H9 (cell line): ENCODE data around the gene ZDHHC23. TPM values are rescaled to one million over a fixed set of nuclear protein-coding genes. Genes with fewer than 3 reads are reported as not detected.

ENCODE experiments used
- DNase-seq: peaks from one replicate; pipeline ENCODE4 v3.0.0-alpha.2; 2017
- H2AFZ ChIP-seq: one replicate; pipeline ENCODE4 v1.6.1; 2013; ENCODE audit warnings: mild to moderate bottlenecking, low read length, control low read depth, moderate library complexity
- H2AK5ac ChIP-seq: 2 replicates; pipeline ENCODE4 v1.6.1; 2013; ENCODE audit warnings: low read length, control low read depth, mixed read lengths; ENCODE audit not compliant: insufficient read length
- H2BK120ac ChIP-seq: one replicate; pipeline ENCODE4 v1.6.1; 2013; ENCODE audit warnings: low read depth, mild to moderate bottlenecking, low read length, control low read depth, inconsistent platforms; ENCODE audit not compliant: poor library complexity, severe bottlenecking
- H2BK12ac ChIP-seq: 2 replicates; pipeline ENCODE4 v1.6.1; 2013; ENCODE audit warnings: low read length, control low read depth, mixed read lengths, low read depth; ENCODE audit not compliant: insufficient read length
- H2BK15ac ChIP-seq: 2 replicates; pipeline ENCODE4 v1.6.1; 2013; ENCODE audit warnings: low read depth, low read length, control low read depth
- H2BK20ac ChIP-seq: one replicate; pipeline ENCODE4 v1.6.1; 2013; ENCODE audit warnings: low read depth, mild to moderate bottlenecking, low read length, control low read depth, inconsistent platforms; ENCODE audit not compliant: poor library complexity, severe bottlenecking
- H2BK5ac ChIP-seq: 2 replicates; pipeline ENCODE4 v1.6.1; 2013; ENCODE audit warnings: low read length, control low read depth, mixed read lengths; ENCODE audit not compliant: insufficient read length
- H3K14ac ChIP-seq: 2 replicates; pipeline ENCODE4 v1.6.1; 2013; ENCODE audit warnings: low read length, control low read depth; ENCODE audit not compliant: insufficient read depth
- H3K18ac ChIP-seq: 2 replicates; pipeline ENCODE4 v1.6.1; 2013; ENCODE audit warnings: low read depth, mild to moderate bottlenecking, mixed read lengths, low read length, control low read depth; ENCODE audit not compliant: insufficient read length
- H3K23ac ChIP-seq: 2 replicates; pipeline ENCODE4 v1.6.1; 2013; ENCODE audit warnings: low read length, control low read depth, mixed read lengths, low read depth; ENCODE audit not compliant: insufficient read length
- H3K23me2 ChIP-seq: 2 replicates; pipeline ENCODE4 v1.6.1; 2013; ENCODE audit warnings: low read depth, mild to moderate bottlenecking, mixed read lengths, low read length, control low read depth; ENCODE audit not compliant: insufficient read length, poor library complexity, severe bottlenecking
- H3K27ac ChIP-seq: 2 replicates; pipeline ENCODE4 v1.5.1; 2013; ENCODE audit warnings: low read length, control low read depth, mixed read lengths, low read depth; ENCODE audit not compliant: insufficient read length
- H3K27me3 ChIP-seq: 2 replicates; pipeline ENCODE4 v1.6.1; 2013; ENCODE audit warnings: low read length, control low read depth, inconsistent platforms; ENCODE audit not compliant: insufficient read depth
- H3K4ac ChIP-seq: 2 replicates; pipeline ENCODE4 v1.6.1; 2013; ENCODE audit warnings: low read depth, mild to moderate bottlenecking, control low read depth, inconsistent platforms, low read length, moderate library complexity
- H3K4me1 ChIP-seq: 2 replicates; pipeline ENCODE4 v1.6.1; 2013; ENCODE audit warnings: low read length, control low read depth, inconsistent platforms; ENCODE audit not compliant: insufficient read depth
- H3K4me2 ChIP-seq: 2 replicates; pipeline ENCODE4 v1.6.1; 2013; ENCODE audit warnings: low read length, control low read depth, mixed read lengths; ENCODE audit not compliant: insufficient read length, insufficient read depth
- H3K56ac ChIP-seq: 2 replicates; pipeline ENCODE4 v1.6.1; 2013; ENCODE audit warnings: low read depth, mild to moderate bottlenecking, mixed read lengths, low read length, control low read depth; ENCODE audit not compliant: insufficient read length
- H3K79me1 ChIP-seq: 2 replicates; pipeline ENCODE4 v1.6.1; 2013; ENCODE audit warnings: low read depth, mild to moderate bottlenecking, moderate library complexity, low read length, control low read depth, inconsistent platforms; ENCODE audit not compliant: insufficient read depth, poor library complexity, severe bottlenecking
- H3K79me2 ChIP-seq: 2 replicates; pipeline ENCODE4 v1.6.1; 2013; ENCODE audit warnings: low read length, control low read depth, inconsistent platforms; ENCODE audit not compliant: insufficient read depth
- H3K9ac ChIP-seq: 2 replicates; pipeline ENCODE4 v1.6.1; 2013; ENCODE audit warnings: low read length, control low read depth, mixed read lengths; ENCODE audit not compliant: insufficient read length; ENCODE audit errors: extremely low read depth
- H3K9me3 ChIP-seq: one replicate; pipeline ENCODE4 v1.6.1; 2013; ENCODE audit warnings: low read depth, low read length, inconsistent platforms; ENCODE audit not compliant: control insufficient read depth
- H3T11ph ChIP-seq: one replicate; pipeline ENCODE4 v1.6.1; 2013; ENCODE audit warnings: mild to moderate bottlenecking, low read length, control low read depth, inconsistent platforms
- H4K20me1 ChIP-seq: one replicate; pipeline ENCODE4 v1.6.1; 2013; ENCODE audit not compliant: control insufficient read depth, insufficient read length, insufficient read depth
- H4K5ac ChIP-seq: 2 replicates; pipeline ENCODE4 v1.6.1; 2013; ENCODE audit warnings: low read depth, mild to moderate bottlenecking, mixed read lengths, low read length, control low read depth; ENCODE audit not compliant: insufficient read length
- H4K8ac ChIP-seq: replicated peaks from 2 replicates; pipeline ENCODE4 v1.6.1; 2013; ENCODE audit warnings: low read length, control low read depth, mixed read lengths, low read depth; ENCODE audit not compliant: insufficient read length
- H4K91ac ChIP-seq: 2 replicates; pipeline ENCODE4 v1.6.1; 2013; ENCODE audit warnings: low read depth, mild to moderate bottlenecking, moderate library complexity, mixed read lengths, low read length, control low read depth; ENCODE audit not compliant: insufficient read length
- H3K27ac Mint-ChIP-seq, 3 experiments: 2 replicates in 2 of 3; 3 replicates in 1 of 3; pipeline ENCODE4 v1.8.0; 2020 to 2021; ENCODE audit warnings: mixed read lengths in 3 of 3, mild to moderate bottlenecking in 1 of 3, moderate library complexity in 1 of 3
- H3K27me3 Mint-ChIP-seq: 2 replicates; pipeline ENCODE4 v1.8.0; 2021; ENCODE audit warnings: low read depth, mild to moderate bottlenecking, moderate library complexity, mixed read lengths
- H3K36me3 Mint-ChIP-seq, 3 experiments: 2 replicates in 2 of 3; 3 replicates in 1 of 3; pipeline ENCODE4 v1.8.0; 2020 to 2021; ENCODE audit warnings: low read depth in 3 of 3, mixed read lengths in 3 of 3; ENCODE audit not compliant: insufficient read depth in 1 of 3
- H3K4me1 Mint-ChIP-seq, 2 experiments: 2 replicates each; pipeline ENCODE4 v1.8.0; 2020; ENCODE audit warnings: mixed read lengths in 2 of 2
- H3K4me3 Mint-ChIP-seq, 2 experiments: 2 replicates in 1 of 2; 3 replicates in 1 of 2; pipeline ENCODE4 v1.8.0; 2020 to 2021; ENCODE audit warnings: mild to moderate bottlenecking in 2 of 2, mixed read lengths in 2 of 2, moderate library complexity in 1 of 2
- H3K9me3 Mint-ChIP-seq, 2 experiments: 2 replicates in 1 of 2; 3 replicates in 1 of 2; pipeline ENCODE4 v1.8.0; 2020; ENCODE audit warnings: mild to moderate bottlenecking in 2 of 2, mixed read lengths in 2 of 2, moderate library complexity in 1 of 2
- WGBS: extraction: QIAGEN DNeasy Blood & Tissue Kit; methylation state at CpG from one replicate; pipeline ENCODE4 v1.1.7; 2013; ENCODE audit warnings: missing lambda C conversion rate, low lambda C conversion rate, mixed read lengths; ENCODE audit not compliant: insufficient read length; ENCODE audit errors: extremely low coverage; 5-methylcytosine and 5-hydroxymethylcytosine counted together
- total RNA-seq: library from RNA; stranded (reverse); gene quantifications from 2 replicates; pipeline ENCODE4 v1.2.1, GENCODE V29; 2021
- TF ChIP-seq, protein P1 (sequence below): fragments of 200-600 bp; sonication (generic); conservative IDR thresholded peaks from 3 replicates; pipeline ENCODE4 v1.8.0; 2021; ENCODE audit warnings: antibody characterized with exemption, mild to moderate bottlenecking

Gene ZDHHC23
- total RNA-seq, 1 experiment from 2014 or later: 25.2 TPM

DNA sequence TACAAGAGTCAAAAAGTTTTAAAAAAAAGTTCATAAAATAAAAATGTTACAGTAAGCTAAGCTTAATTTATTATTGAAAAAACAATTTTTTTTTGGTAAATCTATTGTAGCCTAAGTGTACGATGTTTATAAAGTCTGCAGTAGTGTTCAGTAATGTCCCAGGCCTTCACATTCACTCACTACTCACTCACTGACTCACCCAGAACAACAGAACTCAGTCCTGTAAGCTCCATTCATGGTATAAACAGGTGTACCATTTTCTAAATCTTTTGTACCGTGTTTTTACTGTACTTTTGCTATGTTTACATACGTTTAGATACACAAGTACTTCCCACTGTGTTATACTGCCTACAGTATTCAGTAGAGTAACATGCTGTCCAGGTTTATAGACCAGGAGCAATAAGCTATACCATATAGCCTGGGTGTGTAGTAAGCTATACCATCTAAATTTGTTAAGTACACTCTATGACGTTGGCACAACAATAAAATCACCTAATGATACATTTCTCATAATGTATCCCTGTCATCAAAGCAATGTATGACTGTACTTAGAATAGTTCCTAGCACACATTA lies 41.2 kb upstream of the ZDHHC23 start:
- TF ChIP-seq, protein P1, sequence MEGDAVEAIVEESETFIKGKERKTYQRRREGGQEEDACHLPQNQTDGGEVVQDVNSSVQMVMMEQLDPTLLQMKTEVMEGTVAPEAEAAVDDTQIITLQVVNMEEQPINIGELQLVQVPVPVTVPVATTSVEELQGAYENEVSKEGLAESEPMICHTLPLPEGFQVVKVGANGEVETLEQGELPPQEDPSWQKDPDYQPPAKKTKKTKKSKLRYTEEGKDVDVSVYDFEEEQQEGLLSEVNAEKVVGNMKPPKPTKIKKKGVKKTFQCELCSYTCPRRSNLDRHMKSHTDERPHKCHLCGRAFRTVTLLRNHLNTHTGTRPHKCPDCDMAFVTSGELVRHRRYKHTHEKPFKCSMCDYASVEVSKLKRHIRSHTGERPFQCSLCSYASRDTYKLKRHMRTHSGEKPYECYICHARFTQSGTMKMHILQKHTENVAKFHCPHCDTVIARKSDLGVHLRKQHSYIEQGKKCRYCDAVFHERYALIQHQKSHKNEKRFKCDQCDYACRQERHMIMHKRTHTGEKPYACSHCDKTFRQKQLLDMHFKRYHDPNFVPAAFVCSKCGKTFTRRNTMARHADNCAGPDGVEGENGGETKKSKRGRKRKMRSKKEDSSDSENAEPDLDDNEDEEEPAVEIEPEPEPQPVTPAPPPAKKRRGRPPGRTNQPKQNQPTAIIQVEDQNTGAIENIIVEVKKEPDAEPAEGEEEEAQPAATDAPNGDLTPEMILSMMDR: no peak
- H2BK120ac ChIP-seq: no peak overlapping the region
- H3K9me3 Mint-ChIP-seq: peaks cover 9 to 11% of the 10 kb centered on the region in 2 experiments; a peak in 4 of 5 replicates
- H4K8ac ChIP-seq: no peak overlapping the region
- no peak overlapping the region for H3T11ph ChIP-seq
- peaks cover 3 to 5% of the 10 kb centered on the region in 2 experiments; a peak in 1 of 4 replicates for H3K4me1 Mint-ChIP-seq
- no CpG with 5 or more reads among the region's 4 CpGs for WGBS
- H3K9ac ChIP-seq: no peak overlapping the region
- H3K27me3 Mint-ChIP-seq: no peaks in the 10 kb centered on the region
- H4K20me1 ChIP-seq: no peaks in the 10 kb centered on the region
- H2AK5ac ChIP-seq: no peak overlapping the region
- no peak overlapping the region for H3K18ac ChIP-seq
- no peaks in the 10 kb centered on the region for H3K9me3 ChIP-seq
- H2BK20ac ChIP-seq: no peak overlapping the region
- no peaks in the 10 kb centered on the region for H3K79me2 ChIP-seq
- H3K23me2 ChIP-seq: peaks cover 4% of the 10 kb centered on the region
- no peak overlapping the region for H2BK15ac ChIP-seq
- H2BK12ac ChIP-seq: no peak overlapping the region
- H3K79me1 ChIP-seq: no peaks in the 10 kb centered on the region
- no peaks in the 10 kb centered on the region for H3K4me1 ChIP-seq
- peaks cover 1 to 15% (median 6%) of the 10 kb centered on the region in 3 experiments; a peak in 4 of 7 replicates for H3K36me3 Mint-ChIP-seq
- no peak overlapping the region for H3K23ac ChIP-seq
- H3K27ac ChIP-seq: no peak overlapping the region
- H4K91ac ChIP-seq: no peak overlapping the region
- no peak overlapping the region for H3K4me2 ChIP-seq
- H2AFZ ChIP-seq: no peak overlapping the region
- H3K27ac Mint-ChIP-seq: no peak overlapping the region
- DNase-seq: no peak
- H2BK5ac ChIP-seq: no peak overlapping the region
- H3K27me3 ChIP-seq: no peaks in the 10 kb centered on the region
- H3K4ac ChIP-seq: no peak overlapping the region
- no peak overlapping the region for H4K5ac ChIP-seq
- no peak overlapping the region for H3K4me3 Mint-ChIP-seq
- no peak overlapping the region for H3K56ac ChIP-seq
- H3K14ac ChIP-seq: no peak overlapping the region
